AG20443 (cell line): ENCODE measurements around the gene ZNF580.
A peak's percentile ranks its signal among the peaks of the same experiment; 100 is the strongest.

ENCODE experiments used
- DNase-seq: peaks from one replicate; pipeline ENCODE4 v3.0.0; 2012; ENCODE audit warnings: low spot score, mixed read lengths

Gene ZNF580

DNA sequence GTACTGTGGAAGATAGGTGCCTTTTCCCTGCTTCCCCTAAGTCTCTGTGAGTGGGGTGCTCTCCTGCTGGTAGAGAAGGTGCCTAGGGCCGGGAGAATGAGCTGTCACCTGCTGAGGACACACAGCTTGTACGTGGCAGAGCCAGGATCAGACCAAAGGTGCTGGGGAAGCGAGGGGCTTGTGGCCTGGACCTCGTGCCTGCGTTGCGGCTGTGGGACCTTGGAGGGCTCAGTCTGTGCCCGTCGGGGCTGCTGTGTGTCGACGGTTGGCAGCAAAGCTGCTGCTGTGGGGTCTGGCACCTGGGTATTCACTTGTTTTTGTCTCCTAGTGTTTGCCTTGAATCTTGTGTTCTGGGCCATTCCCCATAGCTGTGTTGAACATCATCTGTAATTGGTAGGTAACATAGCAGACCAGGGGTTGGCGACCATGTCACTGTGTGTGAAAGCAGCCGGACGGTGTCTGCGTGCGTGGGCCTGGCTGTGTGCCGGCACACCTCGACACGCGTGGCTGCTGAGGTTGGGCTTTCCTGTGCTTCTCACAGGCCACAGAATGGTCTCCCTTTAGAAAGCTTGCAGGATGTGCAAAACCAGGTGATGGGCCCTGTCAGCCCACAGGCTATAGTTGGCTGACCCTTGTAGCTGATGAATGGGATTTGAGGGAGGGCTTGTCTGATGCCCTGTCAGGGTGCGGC, 23.2 kb downstream of the ZNF580 start:
- DNase-seq, result no peak

GRCh38 chr19:55666343-55667005, 25.7 kb downstream of the ZNF580 start:
- DNase-seq, result no peak

- no peak for DNase-seq
Observed at GRCh38 chr19:55667006-55667381, 26.2 kb downstream of the ZNF580 start.

- DNase-seq, result no peak
Observed at GRCh38 chr19:55667511-55667910, 26.7 kb downstream of the ZNF580 start.

DNA sequence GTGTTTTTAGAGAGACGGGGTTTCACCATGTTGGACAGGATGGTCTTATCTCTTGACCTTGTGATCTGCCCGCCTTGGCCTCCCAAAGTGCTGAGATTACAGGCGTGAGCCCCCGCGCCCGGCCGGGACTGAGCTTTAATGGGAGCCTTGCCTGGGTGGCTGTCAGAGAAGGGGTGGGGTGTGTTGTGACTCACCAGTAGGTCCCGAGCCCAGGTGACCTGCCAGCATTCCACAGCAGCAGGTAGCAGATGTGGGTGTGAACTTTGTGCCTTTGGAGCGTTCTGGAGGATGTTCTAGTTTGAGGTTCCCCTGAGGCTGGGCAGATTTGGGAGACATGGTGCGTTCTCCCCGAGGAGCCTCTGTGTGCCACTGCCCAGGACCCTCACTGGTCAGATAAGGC, 27.2 kb downstream of the ZNF580 start:
- no peak for DNase-seq

GRCh38 chr19:55668603-55669348, 28.0 kb downstream of the ZNF580 start:
- DNase-seq, result no peak

DNA sequence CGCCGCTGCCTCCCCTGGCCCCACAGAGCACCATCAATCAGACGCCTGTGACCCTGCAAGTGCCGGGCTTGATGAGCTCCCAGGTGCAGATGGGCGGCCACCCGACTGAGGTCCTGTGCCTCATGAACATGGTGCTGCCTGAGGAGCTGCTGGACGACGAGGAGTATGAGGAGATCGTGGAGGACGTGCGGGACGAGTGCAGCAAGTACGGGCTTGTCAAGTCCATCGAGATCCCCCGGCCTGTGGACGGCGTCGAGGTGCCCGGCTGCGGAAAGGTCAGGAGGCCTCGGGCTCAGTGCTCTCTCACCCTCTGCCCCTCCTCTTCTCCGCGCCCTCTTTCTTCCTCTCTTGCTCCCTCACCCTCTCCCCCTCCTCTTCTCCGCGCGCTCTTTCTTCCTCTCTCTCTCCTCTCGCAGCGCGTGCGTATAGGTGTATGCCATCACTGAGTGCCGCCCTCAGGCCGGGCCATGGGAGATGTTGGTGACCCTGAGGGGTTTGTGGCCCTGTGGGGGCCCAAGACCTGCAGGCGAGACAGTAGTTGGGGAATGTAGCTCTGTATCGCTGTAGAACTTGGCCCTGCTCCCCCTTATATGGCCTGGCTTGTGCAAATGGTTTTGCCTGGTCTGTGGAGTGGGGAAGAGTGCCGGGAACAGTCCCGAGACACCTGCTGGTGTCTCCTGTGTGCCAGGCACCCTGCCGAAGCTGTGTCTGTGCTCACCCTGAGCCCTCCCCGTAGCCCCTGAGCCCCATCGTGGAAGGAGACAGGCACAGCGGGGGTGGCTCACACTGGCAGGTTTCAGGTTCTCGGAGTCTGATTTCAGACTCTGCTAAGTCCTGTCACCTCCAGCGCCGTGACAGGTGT, 28.8 kb downstream of the ZNF580 start:
- no peak for DNase-seq

GRCh38 chr19:55670280-55671053, 29.7 kb downstream of the ZNF580 start:
- DNase-seq, result no peak

DNA sequence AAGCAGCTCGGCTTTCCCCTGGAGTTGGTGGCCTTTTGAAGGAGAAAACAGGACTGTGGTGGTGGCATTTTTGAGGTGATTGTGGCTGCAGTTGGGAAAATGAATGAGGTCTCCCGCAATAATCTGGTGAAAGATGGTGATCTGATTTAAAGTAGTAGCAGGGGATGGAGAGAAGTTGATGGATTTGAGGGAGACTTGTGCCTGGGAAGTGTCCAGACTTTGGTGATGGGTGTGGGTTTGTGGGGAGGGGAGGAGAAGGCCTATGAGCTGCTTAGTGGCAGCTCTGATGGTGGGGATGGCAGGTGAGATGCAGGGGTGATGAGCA, 30.2 kb downstream of the ZNF580 start:
- DNase-seq, result no peak

- DNase-seq, result no peak
Observed at GRCh38 chr19:55672418-55672817, 31.6 kb downstream of the ZNF580 start.

DNA sequence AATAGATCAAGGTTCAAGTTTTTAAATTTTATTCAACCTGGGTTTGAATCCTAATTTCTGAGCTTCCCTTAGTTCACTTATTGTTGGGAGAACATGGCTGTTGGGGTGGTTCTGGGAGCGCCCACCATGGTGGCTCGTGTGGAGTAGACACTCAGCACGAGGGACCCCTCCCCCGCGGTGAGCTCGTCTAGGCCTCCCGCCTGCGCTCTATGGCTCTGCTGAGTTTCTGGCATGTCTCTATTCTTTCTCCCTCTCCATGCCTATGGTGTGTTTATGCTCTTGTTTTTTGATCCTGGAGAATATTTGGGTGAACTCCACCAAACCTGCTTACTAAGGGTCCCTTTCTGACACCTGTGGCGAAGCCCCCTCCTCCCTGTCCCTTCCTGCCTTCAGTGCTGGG, 32.7 kb downstream of the ZNF580 start:
- no peak for DNase-seq

DNA sequence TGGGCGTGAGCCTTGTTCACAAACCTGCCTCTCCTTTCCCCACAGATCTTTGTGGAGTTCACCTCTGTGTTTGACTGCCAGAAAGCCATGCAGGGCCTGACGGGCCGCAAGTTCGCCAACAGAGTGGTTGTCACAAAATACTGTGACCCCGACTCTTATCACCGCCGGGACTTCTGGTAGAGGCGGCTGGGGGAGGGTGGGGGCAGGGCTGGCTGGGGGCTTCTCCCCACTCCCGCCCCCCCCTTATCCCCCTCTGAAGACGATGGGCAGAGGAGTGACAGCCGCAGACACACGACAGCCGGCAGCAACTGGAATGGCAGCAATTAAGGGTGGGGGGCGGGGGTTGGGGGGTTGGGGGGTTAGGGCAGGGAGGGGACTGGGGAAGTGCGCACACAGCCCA, 33.1 kb downstream of the ZNF580 start:
- no peak for DNase-seq

- no peak for DNase-seq
Observed at GRCh38 chr19:55674459-55674840, 33.6 kb downstream of the ZNF580 start.

DNA sequence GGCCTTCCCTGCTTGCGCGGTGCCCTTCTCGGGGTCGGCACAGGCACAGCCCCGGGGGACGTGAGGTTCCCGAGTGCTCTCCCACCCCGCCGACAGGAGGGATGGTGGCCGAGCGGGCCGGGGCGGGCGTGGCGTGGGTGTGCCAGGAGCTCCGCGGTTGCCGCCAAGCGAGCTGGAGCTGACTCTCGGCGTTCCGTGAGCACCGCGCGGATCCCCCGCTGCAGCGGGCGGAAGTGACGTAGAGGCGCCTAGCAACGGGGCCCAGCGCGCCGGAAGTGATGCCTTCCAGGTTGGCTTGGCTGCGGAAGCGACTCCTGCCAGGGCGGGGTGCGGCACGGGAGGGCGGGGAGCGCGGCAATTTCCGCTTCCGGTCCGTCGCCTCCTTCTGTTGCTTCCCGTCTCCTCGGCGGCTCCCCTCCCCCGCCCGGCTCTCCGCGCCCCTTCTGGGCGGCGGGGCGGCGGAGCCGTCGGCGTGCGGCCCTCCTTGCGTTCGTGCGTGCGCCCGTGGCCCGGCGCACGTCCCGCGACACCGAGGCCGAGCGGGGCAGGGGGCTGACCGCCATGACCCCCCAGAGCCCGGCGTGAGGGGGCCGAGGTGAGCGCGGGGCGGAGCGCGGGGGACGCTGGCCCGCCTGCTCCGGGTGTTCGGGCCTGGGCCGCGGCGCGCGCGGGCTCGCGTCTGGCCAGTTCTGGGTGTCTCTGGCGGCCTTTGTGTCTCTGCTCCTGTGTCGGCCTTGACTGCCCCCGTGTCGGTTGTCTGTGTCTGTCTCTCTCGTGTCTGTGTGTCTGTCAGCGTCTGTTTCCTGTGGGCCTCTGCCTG, 34.2 kb downstream of the ZNF580 start, which contains the start of gene EPN1:
TSS of gene EPN1 (plus strand) at position 386 of the 820 bp plus-strand sequence. CDS start 3,402 bp downstream, outside the sequence.
- DNase-seq, result peak; percentile 99

DNA sequence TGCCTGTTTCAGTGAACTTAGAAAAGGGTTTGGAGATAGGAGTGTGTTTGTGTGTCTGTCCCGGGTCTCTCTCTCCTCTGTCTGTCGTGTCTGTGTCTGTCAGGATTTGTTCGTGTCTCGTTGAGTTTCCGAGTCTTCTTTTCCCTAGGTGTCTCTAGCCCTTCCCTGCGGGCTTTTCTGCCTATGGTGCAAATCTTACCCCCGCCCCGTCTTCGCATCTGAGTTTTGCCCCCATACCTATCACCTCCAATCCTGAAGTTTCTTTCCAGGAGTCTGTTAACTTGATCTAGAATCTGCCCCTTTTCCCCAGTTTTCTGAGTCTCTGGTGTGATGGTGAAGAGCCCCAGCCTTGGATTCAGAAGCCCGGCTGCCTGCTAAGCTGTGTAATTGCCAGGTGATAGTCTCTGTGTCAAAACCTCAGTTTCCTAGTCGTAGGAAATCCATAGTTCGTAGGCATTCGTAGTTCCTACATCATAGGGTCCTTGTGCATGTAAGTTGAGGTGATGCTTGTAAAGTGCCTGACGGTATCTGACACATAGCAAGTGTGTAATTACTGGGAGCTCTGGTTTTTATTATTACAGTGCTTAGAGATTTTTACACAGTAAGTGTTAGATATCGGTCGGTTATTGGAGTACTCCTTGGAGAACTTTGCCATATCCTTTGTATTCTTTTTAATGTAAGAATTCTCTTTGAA, 35.0 kb downstream of the ZNF580 start:
- no peak for DNase-seq

- no peak for DNase-seq
Observed at GRCh38 chr19:55676383-55676782, 35.6 kb downstream of the ZNF580 start.

DNA sequence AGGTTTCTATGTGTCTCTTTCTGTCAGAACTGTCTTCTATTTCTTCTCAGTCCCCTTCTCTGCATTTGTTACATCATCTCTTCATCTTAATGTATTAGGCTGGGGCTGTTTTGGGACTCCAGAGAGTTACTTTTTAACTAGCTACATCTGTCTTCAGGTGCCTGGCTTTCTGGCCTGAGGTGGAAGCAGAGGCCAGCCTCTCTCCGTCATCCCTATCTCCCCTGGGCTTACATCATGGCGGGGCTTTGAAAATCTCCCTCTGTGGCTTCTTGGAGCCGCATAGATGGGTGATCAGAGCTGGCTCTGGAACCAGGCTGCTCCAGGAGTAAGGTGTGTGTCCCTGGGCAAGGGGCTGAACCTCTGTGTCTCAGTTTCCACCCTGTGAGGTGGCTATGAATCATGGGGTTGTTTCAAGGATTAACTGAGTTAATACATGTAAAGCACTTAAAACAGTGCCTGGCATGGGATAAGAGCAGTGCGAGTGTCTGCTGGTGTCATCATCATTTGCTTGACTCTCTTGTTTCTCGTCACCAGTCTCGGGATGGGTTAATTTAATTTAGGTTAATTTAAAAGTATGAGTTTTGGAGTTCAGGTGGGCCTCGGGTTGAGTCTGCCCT, 36.2 kb downstream of the ZNF580 start:
- DNase-seq, result no peak

GRCh38 chr19:55677572-55678028, 36.8 kb downstream of the ZNF580 start:
- DNase-seq, result no peak

GRCh38 chr19:55678121-55678671, 37.4 kb downstream of the ZNF580 start:
- DNase-seq, result no peak
